MV-4-11 (cell line): Measurements from ENCODE around the gene PACRGL.
"Not testable (repeated sequence)": the region's sequence is repeated elsewhere in the genome, so short reads cannot be mapped to it uniquely, and the experiment has no call there.

Source experiments
- DNase-seq: peaks from one replicate; lab custom pipeline; 2025; lab: John Stamatoyannopoulos, UW

The PACRGL gene

DNA sequence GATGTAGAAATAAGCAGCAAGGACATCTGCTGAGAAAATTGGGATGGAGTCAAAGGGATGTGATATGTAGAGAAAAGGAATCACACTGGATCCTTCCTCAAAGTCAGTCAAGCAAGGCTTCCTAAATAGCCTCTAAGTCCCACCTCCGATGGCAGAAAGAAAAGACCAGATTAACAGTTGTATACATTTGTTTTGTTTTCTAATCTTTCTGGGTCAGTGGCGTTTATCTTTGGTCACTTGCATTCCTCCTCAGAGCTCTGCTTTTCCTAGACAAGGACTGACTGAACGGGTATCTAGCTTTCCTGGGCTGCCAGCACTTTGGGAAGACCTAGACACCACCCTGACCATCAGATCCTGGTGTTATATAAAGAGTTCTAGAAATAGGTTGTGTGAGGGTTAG lies 23.2 kb downstream of the PACRGL start:
- no peak for DNase-seq

DNA sequence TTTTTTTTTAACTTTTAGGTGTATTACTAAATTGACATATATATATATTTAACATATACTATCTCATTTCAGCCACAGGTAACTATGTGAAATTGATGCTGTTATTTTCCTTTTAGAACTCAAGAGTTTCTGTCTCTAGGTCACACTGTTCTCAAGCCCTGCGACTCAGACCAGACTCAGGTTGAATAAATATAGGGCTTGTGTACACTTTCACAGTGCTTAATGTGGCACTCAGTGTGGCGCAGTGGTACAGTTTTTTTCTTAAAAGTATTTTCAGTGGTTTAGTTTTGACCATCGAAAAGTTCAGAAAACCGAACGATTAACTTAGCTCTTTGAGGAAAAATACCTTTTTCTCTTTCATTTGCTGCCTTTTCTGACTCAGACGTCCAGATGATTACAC lies 24.7 kb downstream of the PACRGL start:
- no peak for DNase-seq

DNA sequence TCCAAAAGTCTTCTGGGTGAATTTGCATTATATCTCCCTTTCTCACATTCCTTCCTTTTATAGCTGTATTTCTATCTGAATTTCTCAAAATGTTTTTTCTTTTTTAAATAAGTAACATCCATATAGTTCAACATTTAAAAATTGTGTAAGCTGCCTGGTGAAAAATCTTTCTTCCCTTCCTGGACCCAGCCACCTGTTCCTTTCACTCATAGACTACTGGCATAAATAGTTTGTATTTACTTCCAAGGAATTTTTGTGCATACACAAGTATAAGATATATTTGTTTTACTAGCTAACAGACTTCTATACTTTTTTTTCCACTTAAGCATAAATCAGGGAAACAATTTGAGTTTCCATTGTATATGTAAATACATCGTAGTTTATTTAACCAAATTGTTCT lies 35.7 kb downstream of the PACRGL start:
- no peak for DNase-seq

DNA sequence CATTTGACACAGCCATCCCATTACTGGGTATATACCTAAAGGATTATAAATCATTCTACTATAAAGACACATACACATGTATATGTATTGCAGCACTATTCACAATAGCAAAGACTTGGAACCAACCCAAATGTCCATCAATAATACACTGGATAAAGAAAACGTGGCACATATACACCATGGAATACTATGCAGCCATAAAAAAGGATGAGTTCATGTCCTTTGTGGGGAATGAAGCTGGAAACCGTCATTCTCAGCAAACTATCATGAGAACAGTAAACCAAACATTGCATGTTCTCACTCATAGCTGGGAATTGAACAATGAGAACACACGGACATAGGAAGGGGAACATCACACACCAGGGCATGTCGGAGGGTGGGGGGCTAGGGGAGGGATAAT lies 45.7 kb downstream of the PACRGL start:
- not testable (repeated sequence) for DNase-seq

DNA sequence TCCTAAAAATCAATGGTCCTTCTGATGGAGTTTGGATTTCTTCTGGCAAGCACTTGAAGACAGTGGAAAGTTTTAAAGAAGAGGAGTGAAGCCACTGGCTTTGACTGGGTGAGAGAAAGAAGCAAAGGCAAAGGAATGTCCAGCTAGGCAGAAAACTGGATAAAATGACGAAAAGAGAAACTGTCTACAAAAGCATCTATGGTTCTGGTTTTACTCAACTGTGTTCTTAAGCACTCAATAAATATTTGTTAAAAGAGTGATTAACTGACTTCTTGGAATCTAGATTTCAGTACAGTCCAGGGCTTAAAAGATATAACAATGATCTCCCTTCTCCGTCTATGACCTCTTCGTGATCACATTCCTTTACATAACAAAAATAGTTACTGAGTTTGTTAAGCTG lies 52.4 kb downstream of the PACRGL start:
- DNase-seq, result no peak

DNA sequence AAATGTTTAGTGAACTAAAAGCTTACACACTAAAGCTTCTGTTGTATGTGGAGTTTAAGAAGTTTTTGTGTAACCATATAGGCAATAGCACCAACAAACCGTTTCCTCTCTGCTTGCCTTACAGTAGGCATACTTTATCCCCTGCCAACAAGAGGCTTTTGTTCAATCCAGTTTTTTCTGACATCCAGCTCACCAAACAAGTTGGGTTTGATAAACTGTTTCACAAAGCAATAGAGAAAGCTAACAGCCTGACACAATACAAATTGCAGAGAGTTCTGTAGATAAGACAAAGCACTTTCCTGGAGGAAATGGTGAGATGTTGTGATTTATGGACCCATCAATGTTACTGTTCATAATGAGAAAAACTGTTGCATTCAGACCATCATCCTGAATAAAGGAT lies 53.8 kb downstream of the PACRGL start:
- no peak for DNase-seq

DNA sequence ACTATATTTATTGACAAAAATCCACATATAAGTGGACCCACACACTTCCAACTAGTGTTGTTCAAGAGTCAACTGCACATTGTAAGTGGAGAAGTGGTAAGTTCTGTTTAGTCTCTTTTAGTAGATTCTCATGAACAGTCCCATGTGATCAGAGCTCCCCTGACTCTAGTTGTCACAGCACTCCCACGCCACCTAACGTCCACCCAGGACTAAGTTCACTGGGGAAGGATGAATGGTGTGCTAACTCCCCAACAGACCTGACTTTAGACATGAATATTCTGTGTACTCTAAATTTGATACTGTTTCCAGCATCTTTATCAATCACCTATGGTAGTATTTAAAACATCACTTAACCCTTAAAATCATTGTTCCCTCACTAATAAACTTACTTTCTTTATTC lies 59.8 kb downstream of the PACRGL start:
- DNase-seq, result no peak

DNA sequence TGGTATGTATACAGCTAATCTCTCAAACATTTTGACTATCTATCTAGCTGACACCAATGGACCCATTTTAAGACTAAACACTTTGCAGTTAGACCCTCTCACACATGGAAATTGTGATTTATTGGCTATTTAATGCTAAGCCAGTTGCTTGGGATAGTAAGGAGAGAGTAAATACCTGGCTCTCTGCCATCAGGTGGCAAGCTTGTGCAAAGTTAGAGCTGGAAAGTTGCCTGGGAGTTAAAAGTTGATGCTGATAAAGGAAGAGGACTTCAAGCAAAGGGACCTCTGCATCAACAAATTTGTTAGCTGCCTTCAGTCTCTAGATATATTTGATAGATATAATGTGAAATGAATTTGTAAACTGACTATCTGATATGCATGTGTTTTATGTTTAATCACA lies 61.1 kb downstream of the PACRGL start:
- DNase-seq, result no peak

DNA sequence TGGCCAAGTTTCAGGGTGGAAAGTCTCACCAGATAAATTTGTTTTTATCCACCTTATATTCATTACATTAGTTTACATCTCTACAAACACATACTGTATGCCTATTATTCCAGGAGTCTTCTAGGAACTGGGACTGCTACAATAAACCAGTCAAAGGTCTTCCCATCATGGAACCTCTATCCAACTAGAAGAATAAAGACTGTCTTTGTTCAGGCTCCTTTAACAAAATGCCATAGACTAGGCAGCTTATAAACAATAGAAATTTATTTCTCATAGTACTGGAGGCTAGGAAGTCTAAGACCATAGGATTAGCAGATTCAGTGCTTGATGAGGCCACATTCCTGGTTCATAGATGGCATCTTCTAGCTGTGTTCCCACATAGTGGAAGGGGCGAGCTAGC lies 61.6 kb downstream of the PACRGL start:
- DNase-seq, result no peak

DNA sequence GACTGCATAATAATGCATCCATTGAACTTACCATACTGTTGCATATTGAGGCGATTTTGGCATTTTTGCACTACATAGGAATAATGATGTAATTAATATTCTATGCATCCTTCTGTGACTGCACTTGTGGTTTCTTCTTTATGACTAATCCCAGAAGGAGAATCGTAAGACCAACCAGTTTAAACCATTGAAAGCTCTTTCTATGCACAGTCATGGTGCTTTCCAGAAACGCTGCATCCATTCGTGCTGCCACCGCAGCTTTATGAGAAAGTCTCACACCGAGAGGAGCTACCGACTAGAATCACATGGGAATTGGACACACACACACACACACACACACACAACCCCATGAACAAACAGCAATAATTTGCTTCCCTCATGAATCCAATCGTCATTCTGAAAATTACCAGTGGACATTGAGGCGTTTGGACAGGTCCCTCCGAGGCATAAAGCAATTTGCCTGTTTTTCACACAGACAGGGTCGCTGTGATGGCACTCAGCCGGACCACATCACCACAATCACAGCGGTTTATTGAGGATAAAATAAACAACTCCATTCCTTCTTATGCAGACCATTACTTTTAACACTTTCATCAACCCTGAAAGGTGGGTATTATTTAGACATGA lies 64.2 kb downstream of the PACRGL start:
- no peak for DNase-seq

DNA sequence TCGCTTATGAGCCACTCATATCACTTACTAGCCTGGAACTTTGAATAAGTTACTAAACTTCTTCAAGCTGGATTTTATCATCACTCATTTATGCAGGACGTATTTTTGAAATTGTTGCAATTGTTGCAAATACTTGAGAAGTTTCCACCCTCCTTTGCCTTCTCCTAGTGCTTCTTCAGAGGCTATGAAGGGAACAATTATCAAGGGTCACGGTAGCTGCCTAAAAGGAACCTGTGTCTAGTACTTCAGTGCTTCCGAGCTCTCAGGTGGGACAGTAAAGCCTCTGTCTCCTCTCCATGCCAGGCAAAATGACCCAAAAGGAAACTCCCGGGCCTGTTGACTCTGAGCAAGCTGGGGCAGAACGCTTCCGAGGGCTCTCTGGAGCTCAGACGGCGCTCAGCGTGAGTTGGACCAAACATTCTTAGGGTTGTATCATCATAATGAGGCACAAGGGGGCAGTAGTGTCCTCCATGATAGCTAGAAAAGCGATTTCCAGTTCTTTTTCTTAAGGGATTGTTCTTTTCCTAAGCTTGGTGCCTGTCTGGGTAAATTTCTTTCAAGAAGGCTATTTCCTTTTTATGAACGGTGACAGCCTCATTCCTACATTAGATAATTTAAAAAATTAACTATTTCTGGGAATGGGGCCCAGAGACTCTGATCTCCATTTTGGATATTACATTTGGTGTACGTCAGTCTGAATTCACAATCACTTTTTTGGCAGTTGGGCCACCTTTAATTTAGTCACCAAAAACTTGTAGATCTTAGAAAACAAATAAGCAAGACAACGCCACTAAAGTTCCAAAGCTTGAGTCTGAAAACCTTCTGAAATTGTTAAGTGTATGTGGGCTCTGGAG lies 73.1 kb downstream of the PACRGL start:
- peak; percentile 10 for DNase-seq

DNA sequence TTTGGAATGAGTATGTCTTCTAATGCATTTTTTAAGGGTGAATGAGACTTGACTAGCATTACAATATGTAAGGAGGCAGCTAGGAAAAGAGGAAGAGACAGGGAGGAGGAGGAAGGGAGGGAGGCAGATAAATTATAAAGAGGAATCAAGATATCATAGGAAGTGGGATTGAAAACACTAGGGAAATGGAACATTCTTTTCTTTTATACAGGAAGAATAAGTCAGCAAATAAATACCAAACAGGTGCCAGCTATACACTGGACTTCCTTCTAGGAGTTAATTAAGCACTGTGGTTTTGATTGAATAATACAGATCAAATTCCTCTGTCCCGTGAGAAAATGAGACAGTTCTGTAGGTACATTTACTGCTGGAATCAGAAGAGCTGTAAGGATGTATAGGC lies 78.6 kb downstream of the PACRGL start:
- DNase-seq, result no peak

DNA sequence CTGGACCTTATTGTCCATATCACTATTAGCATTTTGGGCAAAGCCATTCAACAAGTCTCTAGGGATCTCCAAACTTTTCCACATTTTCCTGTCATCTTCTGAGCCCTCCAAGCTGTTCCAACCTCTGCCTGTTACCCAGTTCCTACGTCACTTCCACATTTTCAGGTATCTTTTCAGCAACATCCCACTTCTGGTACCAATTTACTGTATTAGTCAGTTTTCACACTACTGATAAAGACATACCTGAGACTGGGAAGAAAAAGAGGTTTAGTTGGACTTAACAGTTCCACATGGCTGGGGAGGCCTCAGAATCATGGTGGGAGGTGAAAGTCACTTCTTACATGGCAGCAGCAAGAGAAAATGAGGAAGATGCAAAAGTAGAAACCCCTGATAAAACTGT lies 82.9 kb downstream of the PACRGL start:
- not testable (repeated sequence) for DNase-seq

DNA sequence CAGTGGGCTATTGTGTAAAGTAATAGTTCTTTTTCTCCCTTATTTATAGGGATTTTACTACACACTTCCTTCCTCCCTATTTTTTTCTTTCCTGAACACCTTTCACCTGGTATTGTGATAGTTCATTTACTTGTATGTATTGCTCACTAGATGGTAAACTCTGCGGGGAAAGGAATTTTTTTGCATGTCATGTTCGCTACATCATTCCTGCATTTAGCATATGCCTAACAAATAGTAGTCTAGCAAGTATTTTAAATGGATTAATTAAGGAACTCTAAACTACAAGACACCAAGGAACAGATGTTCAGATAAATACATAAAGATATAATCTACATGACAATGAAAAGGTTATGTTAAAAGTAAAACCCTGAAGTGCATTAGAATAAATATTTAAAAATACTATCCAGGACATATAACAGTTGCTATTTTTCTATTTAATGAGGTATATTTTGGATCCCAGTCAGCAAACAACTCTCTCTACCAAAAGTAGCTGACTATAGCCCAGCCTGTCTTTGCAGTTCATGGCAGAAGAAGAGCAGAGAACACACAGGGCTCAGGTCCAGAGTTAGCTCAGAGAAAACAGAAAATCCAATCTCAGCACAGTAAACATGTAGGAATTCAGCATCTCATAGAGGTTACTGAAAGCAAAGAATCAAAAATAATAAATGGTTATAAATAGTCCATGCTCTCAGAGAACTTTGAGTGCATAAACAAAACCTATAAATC lies 87.8 kb downstream of the PACRGL start:
- DNase-seq, result no peak
